HepG2 (cell line): ENCODE data around the gene RNF149. TPM values are rescaled to one million over a fixed set of nuclear protein-coding genes. Genes with fewer than 3 reads are reported as not detected.
A peak's percentile ranks its signal among the peaks of the same experiment; 100 is the strongest.

Source experiments
- BATF2 ChIP-seq: sonication (generic); formaldehyde crosslinking; IDR thresholded peaks from 2 replicates; pipeline ENCODE4 v1.8.0; 2022; ENCODE audit warnings: mild to moderate bottlenecking, missing genetic modification reagents, moderate library complexity
- CAMTA2 ChIP-seq: sonication (generic); formaldehyde crosslinking; IDR thresholded peaks from 2 replicates; pipeline ENCODE4 v1.4.0; 2020; ENCODE audit warnings: mild to moderate bottlenecking, missing genetic modification reagents, borderline replicate concordance
- DPF2 ChIP-seq: sonication (generic); formaldehyde crosslinking; IDR thresholded peaks from 2 replicates; pipeline ENCODE4 v1.4.0; 2020; ENCODE audit warnings: mild to moderate bottlenecking, low read depth, missing genetic modification reagents, borderline replicate concordance
- NFE2 ChIP-seq: sonication (generic); formaldehyde crosslinking; IDR thresholded peaks from 2 replicates; pipeline ENCODE4 v1.4.0; 2020; ENCODE audit warnings: missing genetic modification reagents
- NR2F1 ChIP-seq, 2 experiments: fragments of 450-650 bp in 1 of 2; formaldehyde crosslinking in 1 of 2; IDR thresholded peaks; 2 replicates each; pipeline versions ENCODE4 v1.5.0 to v1.6.1; 2016 to 2020; ENCODE audit warnings: mild to moderate bottlenecking in 1 of 2, missing compliant biosample characterization in 1 of 2, missing genetic modification reagents in 1 of 2, moderate library complexity in 1 of 2
- NR3C1 ChIP-seq: sonication (generic); formaldehyde crosslinking; IDR thresholded peaks from 2 replicates; pipeline ENCODE4 v1.4.0; 2020; ENCODE audit warnings: missing genetic modification reagents
- RBAK ChIP-seq: sonication (generic); formaldehyde crosslinking; IDR thresholded peaks from 2 replicates; pipeline ENCODE4 v1.5.1; 2020; ENCODE audit warnings: mild to moderate bottlenecking, missing genetic modification reagents
- SP2 ChIP-seq: sonication (generic); formaldehyde crosslinking; IDR thresholded peaks from 2 replicates; pipeline ENCODE4 v1.5.1; 2020; ENCODE audit warnings: mild to moderate bottlenecking, missing genetic modification reagents
- TGIF2 ChIP-seq: IDR thresholded peaks from 2 replicates; pipeline ENCODE4 v1.6.1; 2016; ENCODE audit warnings: control low read depth, missing compliant biosample characterization
- WIZ ChIP-seq: sonication (generic); formaldehyde crosslinking; IDR thresholded peaks from 2 replicates; pipeline ENCODE4 v1.5.1; 2020; ENCODE audit warnings: mild to moderate bottlenecking, missing genetic modification reagents
- ZBTB26 ChIP-seq: IDR thresholded peaks from 2 replicates; pipeline ENCODE4 v1.6.1; 2016; ENCODE audit warnings: missing compliant biosample characterization, missing genetic modification reagents, borderline replicate concordance
- ZBTB42 ChIP-seq: sonication (generic); formaldehyde crosslinking; IDR thresholded peaks from 2 replicates; pipeline ENCODE4 v1.5.0; 2020; ENCODE audit warnings: mild to moderate bottlenecking, missing genetic modification reagents
- ZFP1 ChIP-seq: IDR thresholded peaks from 2 replicates; pipeline ENCODE4 v1.6.1; 2016
- ZNF160 ChIP-seq: sonication (generic); formaldehyde crosslinking; IDR thresholded peaks from 2 replicates; pipeline ENCODE4 v1.8.0; 2022; ENCODE audit warnings: mild to moderate bottlenecking, inconsistent platforms, missing genetic modification reagents
- ZNF225 ChIP-seq: sonication (generic); formaldehyde crosslinking; IDR thresholded peaks from 2 replicates; pipeline ENCODE4 v1.4.0; 2020; ENCODE audit warnings: mild to moderate bottlenecking, missing genetic modification reagents
- ZNF264 ChIP-seq: sonication (generic); formaldehyde crosslinking; IDR thresholded peaks from 2 replicates; pipeline ENCODE4 v1.4.0; 2020; ENCODE audit warnings: missing genetic modification reagents
- ZNF292 ChIP-seq: sonication (generic); formaldehyde crosslinking; IDR thresholded peaks from 2 replicates; pipeline ENCODE4 v1.8.1; 2022; ENCODE audit warnings: mild to moderate bottlenecking, low read depth, missing genetic modification reagents, borderline replicate concordance
- ZNF383 ChIP-seq: sonication (generic); formaldehyde crosslinking; IDR thresholded peaks from 2 replicates; pipeline ENCODE4 v1.4.0; 2020; ENCODE audit warnings: missing genetic modification reagents, mild to moderate bottlenecking, borderline replicate concordance
- ZNF546 ChIP-seq: sonication (generic); formaldehyde crosslinking; conservative IDR thresholded peaks from 2 replicates; pipeline ENCODE4 v1.8.1; 2023; ENCODE audit warnings: mild to moderate bottlenecking, missing genetic modification reagents
- ZNF687 ChIP-seq: sonication (generic); formaldehyde crosslinking; IDR thresholded peaks from 2 replicates; pipeline ENCODE4 v1.5.1; 2020; ENCODE audit warnings: mild to moderate bottlenecking, missing genetic modification reagents, moderate library complexity
- ZSCAN30 ChIP-seq: sonication (generic); formaldehyde crosslinking; IDR thresholded peaks from 2 replicates; pipeline ENCODE4 v1.5.0; 2020; ENCODE audit warnings: mild to moderate bottlenecking, missing genetic modification reagents
- polyA plus RNA-seq, 8 experiments: library from polyadenylated mRNA; depleted of rRNA in 3 of 8; stranded (reverse) in 7 of 8; unstranded in 1 of 8; fragments of >200 nt; fragmentation: Illumina TruSeq in 4 of 8; extraction: Trizol in 4 of 8; gene quantifications; 2 replicates each; pipeline versions ENCODE4 v1.2.1 to v1.2.3, GENCODE V29; 2011 to 2016; ENCODE audit warnings: low read depth in 4 of 8, missing spikeins in 1 of 8, mixed read lengths in 1 of 8; ENCODE audit not compliant: insufficient read depth in 1 of 8
- total RNA-seq, 5 experiments: library from RNA; depleted of rRNA; stranded (reverse); fragments of >200 nt; fragmentation: Illumina TruSeq; extraction: Trizol; gene quantifications; 2 replicates each; pipeline ENCODE4 v1.2.3, GENCODE V29; 2016; ENCODE audit warnings: low read depth in 1 of 5

RNF149 gene
- total and polyA plus RNA-seq, 2 of the 13 experiments (the other 11 are each of a cell fraction or from before 2014, with no cell fraction given) = 87.6 to 109 TPM

GRCh38 chr2:101308432-101309210, at the start of gene RNF149 (continued):
- peak; percentile 89 for TF ChIP-seq BATF2 (CRISPR knock-in tag)
- TF ChIP-seq ZNF292 (CRISPR knock-in tag) = peak; percentile 83
- peak; percentile 92 for TF ChIP-seq ZNF546 (CRISPR knock-in tag)
- peak; percentile 99 for TF ChIP-seq ZNF687
- TF ChIP-seq NFE2 (CRISPR knock-in tag) = no peak
- 0 out of 2 replicates have a peak, but pooled peaks have one; percentile 55 for TF ChIP-seq ZSCAN30 (CRISPR knock-in tag)
- TF ChIP-seq ZNF160 (CRISPR knock-in tag) = peak; percentile 96
- TF ChIP-seq NR3C1 (CRISPR knock-in tag) = no peak
- peak; percentile 96 for TF ChIP-seq ZBTB42 (CRISPR knock-in tag)
- TF ChIP-seq TGIF2 (CRISPR knock-in tag) = peak; percentile 84
- TF ChIP-seq NR2F1 (CRISPR knock-in tag; IDR thresholded peaks at IDR 0.05) = peak; percentile 18 to 42; a peak in 1 of 4 replicates
- peak; percentile 67; the same call in 1 of the 2 replicates for TF ChIP-seq ZNF225 (CRISPR knock-in tag)
- peak; percentile 95 for TF ChIP-seq DPF2
- TF ChIP-seq ZNF383 (CRISPR knock-in tag) = peak; percentile 93; the same call in 1 of the 2 replicates
- peak; percentile 93 for TF ChIP-seq WIZ (CRISPR knock-in tag)
- peak; percentile 85; the same call in 1 of the 2 replicates for TF ChIP-seq ZFP1
- TF ChIP-seq SP2 (CRISPR knock-in tag) = peak; percentile 12; the same call in 1 of the 2 replicates
- peak; percentile 91 for TF ChIP-seq ZBTB26 (CRISPR knock-in tag)
- 0 out of 2 replicates have a peak, but pooled peaks have one; percentile 60 for TF ChIP-seq RBAK (CRISPR knock-in tag)
- TF ChIP-seq ZNF264 = peak; percentile 97
- TF ChIP-seq CAMTA2 = peak; percentile 86; the same call in 1 of the 2 replicates
